B cell (primary cell): ENCODE results near the gene SNX10. TPM values are rescaled to one million over a fixed set of nuclear protein-coding genes. Genes with fewer than 3 reads are reported as not detected.

Experiments used
- ATAC-seq: fragments of 200-7000 bp; cut with Tn5 transposase; one replicate; pipeline ENCODE4 v1.10.0; 2021; ENCODE audit warnings: low read depth, mild to moderate bottlenecking, moderate number of reproducible peaks, moderate library complexity
- CTCF ChIA-PET: fragments of 350-600 bp; sonication (Branson Sonifier 250); formaldehyde crosslinking; loops from one replicate; lab custom pipeline; 2021; ENCODE audit warnings: antibody characterized with exemption, inconsistent platforms; lab: Charles Lee
- POLR2A ChIA-PET: fragments of 350-600 bp; sonication (Branson Sonifier 250); formaldehyde crosslinking; loops from one replicate; lab custom pipeline; 2021; ENCODE audit warnings: antibody characterized with exemption; lab: Charles Lee
- DNase-seq: peaks from one replicate; pipeline ENCODE4 v3.0.0; 2013
- H2AFZ ChIP-seq: 2 replicates; pipeline ENCODE4 v1.6.1; 2012; ENCODE audit warnings: mild to moderate bottlenecking, low read depth, low read length; ENCODE audit not compliant: insufficient read depth, poor library complexity, severe bottlenecking
- H3K27ac ChIP-seq, 2 donors: 1 replicate in 1 of 2; 2 replicates in 1 of 2; pipeline ENCODE4 v1.5.1; 2012 to 2013; ENCODE audit warnings: low read length in 2 of 2, mild to moderate bottlenecking in 2 of 2, moderate library complexity in 1 of 2
- H3K27me3 ChIP-seq, 4 experiments: fragments of 200-600 bp in 1 of 4; sonication (generic) in 1 of 4; replicated peaks in 1 of 4; 1 replicate in 2 of 4; 2 replicates in 2 of 4; pipeline versions ENCODE4 v1.6.1 to v1.7.0; 2013 to 2016; ENCODE audit warnings: low read length in 3 of 4, mild to moderate bottlenecking in 2 of 4, mixed read lengths in 1 of 4, moderate library complexity in 1 of 4; ENCODE audit not compliant: insufficient read depth in 4 of 4, control insufficient read depth in 3 of 4; ENCODE audit errors: control extremely low read depth in 1 of 4
- H3K36me3 ChIP-seq, 2 experiments: replicated peaks in 1 of 2; 1 replicate in 1 of 2; 2 replicates in 1 of 2; pipeline versions ENCODE4 v1.6.1 to v1.7.1; 2013; ENCODE audit warnings: low read length in 1 of 2; ENCODE audit not compliant: insufficient read depth in 2 of 2, control insufficient read depth in 1 of 2; ENCODE audit errors: control extremely low read depth in 1 of 2, extremely low read depth in 1 of 2
- H3K4me1 ChIP-seq, 2 donors: fragments of 200-600 bp in 1 of 2; sonication (generic) in 1 of 2; 1 replicate in 1 of 2; 2 replicates in 1 of 2; pipeline versions ENCODE4 v1.5.1 to v1.6.1; 2013 to 2017; ENCODE audit warnings: low read length in 2 of 2; ENCODE audit not compliant: control insufficient read depth in 2 of 2, insufficient read depth in 2 of 2
- H3K4me2 ChIP-seq: replicated peaks from 2 replicates; pipeline ENCODE3; 2012; ENCODE audit warnings: mild to moderate bottlenecking, low read depth, low read length; ENCODE audit not compliant: poor library complexity, severe bottlenecking
- H3K4me3 ChIP-seq, 5 experiments: fragments of 200-600 bp in 1 of 5; sonication (generic) in 1 of 5; 1 replicate in 3 of 5; 2 replicates in 2 of 5; pipeline versions ENCODE4 v1.5.1 to v1.7.0; 2011 to 2016; ENCODE audit warnings: low read length in 4 of 5, mild to moderate bottlenecking in 4 of 5, low read depth in 2 of 5, control low read depth in 1 of 5, moderate library complexity in 1 of 5; ENCODE audit not compliant: insufficient read depth in 1 of 5; ENCODE audit errors: control extremely low read depth in 1 of 5, extremely low read depth in 1 of 5
- H3K79me2 ChIP-seq: fragments of 200-600 bp; sonication (generic); one replicate; pipeline ENCODE4 v1.6.0; 2016; ENCODE audit warnings: low read length; ENCODE audit not compliant: control insufficient read depth, insufficient read depth
- H3K9ac ChIP-seq: fragments of 200-600 bp; sonication (generic); 2 replicates; pipeline ENCODE4 v1.6.1; 2017; ENCODE audit warnings: mild to moderate bottlenecking, low read length, moderate library complexity
- H3K9me3 ChIP-seq, 3 donors: one replicate each; pipeline versions ENCODE4 v1.6.1 to v1.7.1; 2013; ENCODE audit warnings: low read length in 2 of 3; ENCODE audit not compliant: control insufficient read depth in 2 of 3, insufficient read depth in 1 of 3; ENCODE audit errors: control extremely low read depth in 1 of 3
- H4K20me1 ChIP-seq: 2 replicates; pipeline ENCODE4 v1.6.0; 2012; ENCODE audit warnings: mild to moderate bottlenecking, low read length; ENCODE audit not compliant: insufficient read depth, control insufficient read depth, poor library complexity, severe bottlenecking
- H3K27ac Mint-ChIP-seq: one replicate; pipeline ENCODE4 v1.8.0; 2021; ENCODE audit warnings: mixed read lengths
- H3K27me3 Mint-ChIP-seq: one replicate; pipeline ENCODE4 v1.8.0; 2021; ENCODE audit warnings: mixed read lengths
- H3K4me1 Mint-ChIP-seq: one replicate; pipeline ENCODE4 v1.8.0; 2021; ENCODE audit warnings: mixed read lengths
- H3K4me3 Mint-ChIP-seq: one replicate; pipeline ENCODE4 v1.8.0; 2021; ENCODE audit warnings: mixed read lengths
- H3K9me3 Mint-ChIP-seq: one replicate; pipeline ENCODE4 v1.8.0; 2022; ENCODE audit warnings: mixed read lengths; ENCODE audit not compliant: insufficient read depth
- CTCF ChIP-seq: fragments of 200-600 bp; IDR thresholded peaks from one replicate; pipeline ENCODE4 v1.8.0; 2022; ENCODE audit warnings: antibody characterized with exemption, mild to moderate bottlenecking
- EZH2 ChIP-seq: IDR thresholded peaks from 2 replicates; pipeline ENCODE4 v1.6.1; 2012; ENCODE audit warnings: borderline replicate concordance, low read depth, mild to moderate bottlenecking, moderate library complexity, low read length; ENCODE audit not compliant: insufficient read depth, poor library complexity, severe bottlenecking
- WGBS: methylation state at CpG from one replicate; pipeline ENCODE4 v1.1.5; 2013; ENCODE audit warnings: missing lambda C conversion rate; ENCODE audit not compliant: insufficient coverage; 5-methylcytosine and 5-hydroxymethylcytosine counted together
- intact Hi-C: fragments of 100-400 bp; cut with micrococcal nuclease; formaldehyde crosslinking; loops from one replicate; pipeline ENCODE4 v1.10.0; 2022
- polyA plus RNA-seq: library from polyadenylated mRNA; depleted of rRNA; stranded (reverse); fragments of >200 nt; gene quantifications from 2 replicates; pipeline ENCODE4 v1.2.3, GENCODE V29; 2012
- total RNA-seq, 2 donors: library from RNA; stranded (reverse); fragments of 120-200 nt in 1 of 2; gene quantifications; 1 replicate in 1 of 2; 2 replicates in 1 of 2; pipeline versions ENCODE4 v1.2.3 to v1.2.4, GENCODE V29; 2013 to 2022

SNX10 gene
- total and polyA plus RNA-seq, 2 donors (not counting 1 experiment from before 2014, with no cell fraction given) = 26.5 to 29.2 TPM

DNA sequence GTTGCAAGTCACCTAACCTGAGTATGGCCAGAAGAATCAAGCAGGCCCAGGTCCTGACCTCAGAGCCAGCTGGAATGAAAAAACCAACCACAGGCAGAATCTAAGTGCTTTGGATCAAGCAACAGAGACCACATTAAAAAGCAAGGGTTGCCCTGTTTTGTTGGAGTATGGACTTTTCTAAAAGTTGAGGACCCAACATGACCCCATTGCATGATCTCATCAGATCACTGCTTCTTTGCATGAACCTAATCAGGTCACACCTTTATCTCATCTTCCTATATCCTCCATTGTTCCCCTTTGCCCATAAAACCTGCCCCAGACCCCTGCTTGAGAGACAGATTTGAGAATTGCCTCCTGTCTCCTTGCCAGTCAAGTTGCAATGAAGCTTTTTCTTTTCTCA, 11.6 kb upstream of the SNX10 start:
- Histone ChIP-seq H2AFZ (peak overlapping the region; percentile 58), H3K36me3 (no peaks in the 10 kb centered on the region), H3K4me3 (no peak overlapping the region), H3K79me2 (no peaks in the 10 kb centered on the region), H3K4me1 (peaks cover 0 to 3% of the 10 kb centered on the region in 2 donors), H3K4me2 (no peak overlapping the region), H3K9me3 (peaks cover 0 to 12% (median 5%) of the 10 kb centered on the region in 3 donors), H3K27me3 (no peaks in the 10 kb centered on the region), H4K20me1 (no peaks in the 10 kb centered on the region), H3K27ac (no peak overlapping the region), H3K9ac (no peak overlapping the region)
- Mint-ChIP-seq H3K4me1 (peaks cover 9% of the 10 kb centered on the region), H3K27ac (no peak overlapping the region), H3K4me3 (no peak overlapping the region), H3K9me3 (no peaks in the 10 kb centered on the region), H3K27me3 (no peaks in the 10 kb centered on the region)
- DNase-seq = no peak
- intact Hi-C loops = no loop called here
- ATAC-seq = no peak
- CTCF ChIA-PET = interaction anchor here (0.7 to 7.4 kb wide), 10 partner anchors 11 to 387 kb away, joined by 3 to 133 read pairs (median 4); partner anchors contain the start of gene SNX10
- TF ChIP-seq EZH2 = no peak
- no peak for TF ChIP-seq CTCF
- POLR2A ChIA-PET = interaction anchor here (1.2 kb wide), 1 partner anchor 85 kb away, joined by 3 read pairs; no protein-coding TSS in a partner anchor

DNA sequence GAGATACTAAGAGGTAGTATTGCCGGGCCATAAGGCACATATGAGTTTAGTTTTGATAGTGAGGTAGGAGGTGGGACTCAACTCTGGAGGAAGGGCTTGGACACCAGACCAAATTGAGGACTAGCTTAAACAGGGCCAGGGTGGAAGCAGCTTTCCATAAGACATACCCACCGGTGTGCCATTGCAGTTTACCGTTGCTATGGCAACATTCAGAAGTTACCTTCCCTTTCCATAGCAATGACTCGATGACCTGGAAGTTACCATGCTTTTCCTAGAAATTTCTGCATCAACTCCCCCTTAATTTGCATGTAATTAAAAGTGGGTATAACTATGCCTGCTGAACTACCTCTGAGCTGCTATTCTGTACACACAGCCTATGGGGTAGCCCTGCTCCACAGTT, 10.9 kb upstream of the SNX10 start:
- H3K27me3 Mint-ChIP-seq = no peaks in the 10 kb centered on the region
- TF ChIP-seq EZH2 (no peak), CTCF (no peak)
- no peak for DNase-seq
- Histone ChIP-seq H3K4me2 (no peak overlapping the region), H3K27me3 (no peaks in the 10 kb centered on the region), H3K79me2 (no peaks in the 10 kb centered on the region), H3K9me3 (peaks cover 0 to 12% (median 5%) of the 10 kb centered on the region in 3 donors), H2AFZ (no peak overlapping the region), H3K4me3 (no peak overlapping the region), H4K20me1 (no peaks in the 10 kb centered on the region), H3K9ac (no peak overlapping the region), H3K4me1 (peaks cover 0 to 3% of the 10 kb centered on the region in 2 donors), H3K36me3 (no peaks in the 10 kb centered on the region), H3K27ac (no peak overlapping the region)
- no peak overlapping the region for H3K4me3 Mint-ChIP-seq
- H3K27ac Mint-ChIP-seq = no peak overlapping the region
- peaks cover 9% of the 10 kb centered on the region for H3K4me1 Mint-ChIP-seq
- CTCF ChIA-PET = interaction anchor here (1.0 to 7.4 kb wide), 10 partner anchors 13 to 387 kb away, joined by 3 to 133 read pairs (median 4); no protein-coding TSS in a partner anchor
- POLR2A ChIA-PET = interaction anchor here (1.2 kb wide), 1 partner anchor 85 kb away, joined by 3 read pairs; no protein-coding TSS in a partner anchor
- no peaks in the 10 kb centered on the region for H3K9me3 Mint-ChIP-seq
- 60% methylated on average over 2 of the region's 4 CpGs for WGBS
- ATAC-seq = no peak
- intact Hi-C loops = no loop called here
